Fibroblast of mammary gland (primary cell): ENCODE data around the gene FZD4.

Experiments used
- DNase-seq: peaks from one replicate; pipeline ENCODE4 v3.0.0-alpha.2; 2010; ENCODE audit warnings: low read depth
- H3K4me3 ChIP-seq: 2 replicates; pipeline ENCODE4 v1.5.1; 2011; ENCODE audit warnings: low read depth, mild to moderate bottlenecking, low read length, moderate library complexity; ENCODE audit not compliant: control insufficient read depth
- TF ChIP-seq, protein P1 (sequence below): conservative IDR thresholded peaks from 2 replicates; pipeline ENCODE4 v1.5.1; 2011; ENCODE audit warnings: low read depth, low read length, inconsistent platforms; ENCODE audit not compliant: control insufficient read depth, insufficient read depth

FZD4 gene

DNA sequence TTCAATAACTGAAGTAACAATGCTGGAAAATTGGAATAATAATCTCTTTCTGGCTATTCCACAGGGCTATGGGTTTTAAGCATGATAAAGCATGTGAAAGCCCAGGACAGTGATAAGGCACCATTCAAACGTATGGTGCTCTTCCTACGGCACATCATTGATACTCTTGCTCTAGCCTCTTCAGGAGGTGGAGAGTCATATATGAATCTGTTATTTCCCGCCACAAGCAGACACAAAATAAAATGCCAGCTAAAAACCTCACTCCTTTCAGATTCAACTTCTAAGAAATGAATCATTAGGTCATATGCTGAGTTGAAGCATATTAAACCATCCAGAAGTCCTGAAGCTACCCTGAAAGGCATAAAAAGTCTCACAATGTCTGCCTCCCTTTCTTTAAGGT, 49.9 kb downstream of the FZD4 start:
- H3K4me3 ChIP-seq, result no peak overlapping the region
- TF ChIP-seq, protein P1, sequence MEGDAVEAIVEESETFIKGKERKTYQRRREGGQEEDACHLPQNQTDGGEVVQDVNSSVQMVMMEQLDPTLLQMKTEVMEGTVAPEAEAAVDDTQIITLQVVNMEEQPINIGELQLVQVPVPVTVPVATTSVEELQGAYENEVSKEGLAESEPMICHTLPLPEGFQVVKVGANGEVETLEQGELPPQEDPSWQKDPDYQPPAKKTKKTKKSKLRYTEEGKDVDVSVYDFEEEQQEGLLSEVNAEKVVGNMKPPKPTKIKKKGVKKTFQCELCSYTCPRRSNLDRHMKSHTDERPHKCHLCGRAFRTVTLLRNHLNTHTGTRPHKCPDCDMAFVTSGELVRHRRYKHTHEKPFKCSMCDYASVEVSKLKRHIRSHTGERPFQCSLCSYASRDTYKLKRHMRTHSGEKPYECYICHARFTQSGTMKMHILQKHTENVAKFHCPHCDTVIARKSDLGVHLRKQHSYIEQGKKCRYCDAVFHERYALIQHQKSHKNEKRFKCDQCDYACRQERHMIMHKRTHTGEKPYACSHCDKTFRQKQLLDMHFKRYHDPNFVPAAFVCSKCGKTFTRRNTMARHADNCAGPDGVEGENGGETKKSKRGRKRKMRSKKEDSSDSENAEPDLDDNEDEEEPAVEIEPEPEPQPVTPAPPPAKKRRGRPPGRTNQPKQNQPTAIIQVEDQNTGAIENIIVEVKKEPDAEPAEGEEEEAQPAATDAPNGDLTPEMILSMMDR, result no peak
- no peak for DNase-seq

DNA sequence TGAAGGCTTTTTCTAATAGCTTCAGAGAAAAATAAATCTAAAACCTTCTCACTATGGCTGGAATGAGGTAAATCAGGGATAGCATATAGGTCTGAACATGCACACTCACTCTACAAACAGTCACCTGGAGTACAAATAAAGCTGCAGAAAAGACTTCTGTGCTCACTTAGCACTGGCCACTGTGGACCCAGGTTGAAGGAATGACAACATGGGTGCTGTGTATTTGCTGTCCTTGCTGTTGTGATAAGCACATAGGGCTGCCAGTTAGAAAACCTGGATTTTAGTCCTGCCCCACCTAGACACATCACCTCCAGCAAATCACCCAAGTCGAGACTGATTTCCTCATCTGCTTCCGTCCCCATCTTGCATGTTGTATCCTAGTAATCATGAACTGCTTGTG, 51.2 kb downstream of the FZD4 start:
- no peak overlapping the region for H3K4me3 ChIP-seq
- no peak for DNase-seq
- TF ChIP-seq, protein P1, result no peak

DNA sequence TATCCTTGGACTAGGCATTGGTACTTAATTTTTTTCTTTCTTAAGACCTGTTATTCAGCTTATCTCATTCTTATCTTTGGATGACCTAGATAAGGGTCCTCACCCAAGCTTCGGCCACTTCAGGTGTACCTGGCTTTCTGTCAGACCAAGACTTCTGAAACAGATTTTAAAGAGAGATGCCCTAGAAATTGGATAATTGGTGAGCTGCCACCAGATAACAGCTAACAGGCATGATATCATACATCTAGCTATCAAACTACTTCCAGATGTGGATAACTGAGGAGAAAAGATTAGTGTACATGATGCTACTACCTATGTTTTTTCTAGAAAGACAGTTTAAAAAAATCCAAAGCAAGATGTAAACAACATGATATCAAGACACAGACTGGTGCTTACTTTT, 52.9 kb downstream of the FZD4 start:
- TF ChIP-seq, protein P1, result no peak
- no peak overlapping the region for H3K4me3 ChIP-seq
- DNase-seq, result no peak

DNA sequence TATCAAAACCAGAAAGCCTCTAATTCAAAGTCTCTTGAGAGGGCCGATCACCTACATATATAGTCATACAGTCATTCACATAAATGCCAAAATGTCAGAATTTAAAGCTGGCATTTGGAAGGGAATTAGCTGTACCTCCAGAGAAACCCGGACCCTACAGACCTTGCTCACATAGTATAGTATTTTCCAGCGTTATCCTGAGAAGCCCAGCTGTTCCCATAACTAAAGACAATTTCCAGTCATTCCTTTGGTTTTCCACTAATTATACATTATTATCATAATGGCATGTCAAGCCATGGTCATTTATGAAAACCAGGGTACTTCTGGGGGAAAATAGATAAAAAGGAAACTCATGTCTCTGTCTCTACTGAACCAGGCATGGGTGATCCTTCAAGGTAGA, 53.6 kb downstream of the FZD4 start:
- TF ChIP-seq, protein P1, result no peak
- DNase-seq, result no peak
- no peak overlapping the region for H3K4me3 ChIP-seq

DNA sequence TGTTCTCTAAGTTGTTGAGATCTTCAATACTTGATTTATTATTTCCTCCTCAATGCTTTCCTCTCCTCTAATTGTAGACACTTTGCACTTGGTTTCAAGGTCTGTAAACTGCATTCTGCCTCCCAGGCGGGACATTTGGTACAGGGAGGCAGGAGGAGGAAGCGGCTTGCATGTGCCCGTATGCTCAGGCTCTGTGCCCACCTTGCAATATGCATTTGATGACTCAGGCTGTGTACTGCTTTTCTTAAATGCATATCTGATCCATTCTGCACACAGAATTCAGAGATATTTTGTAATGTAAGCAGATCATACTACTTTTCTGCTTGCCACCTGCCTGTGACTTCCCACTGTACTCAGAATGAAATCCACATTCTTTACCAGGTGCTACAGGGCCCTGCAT, 55.0 kb downstream of the FZD4 start:
- TF ChIP-seq, protein P1, result no peak
- no peak overlapping the region for H3K4me3 ChIP-seq
- DNase-seq, result no peak

DNA sequence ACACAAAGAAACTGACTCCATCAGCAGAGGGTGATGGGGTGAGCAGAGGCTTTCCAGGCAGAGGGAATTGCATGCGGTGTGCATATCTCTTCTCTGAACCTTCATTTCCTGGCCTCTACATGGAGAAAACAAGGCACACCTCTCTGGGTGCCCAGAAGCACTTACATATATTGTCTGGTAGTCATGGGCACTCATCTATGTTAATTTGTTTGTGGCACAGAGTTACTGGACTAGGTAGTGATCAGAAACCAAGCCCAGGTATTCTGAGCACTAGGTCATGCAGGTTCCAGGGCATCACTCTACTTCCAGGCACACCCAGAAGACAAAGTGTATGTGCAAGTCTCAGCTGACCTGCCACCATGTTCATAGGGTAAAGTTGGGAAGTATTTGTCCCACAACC, 56.5 kb downstream of the FZD4 start:
- DNase-seq, result no peak
- TF ChIP-seq, protein P1, result no peak

DNA sequence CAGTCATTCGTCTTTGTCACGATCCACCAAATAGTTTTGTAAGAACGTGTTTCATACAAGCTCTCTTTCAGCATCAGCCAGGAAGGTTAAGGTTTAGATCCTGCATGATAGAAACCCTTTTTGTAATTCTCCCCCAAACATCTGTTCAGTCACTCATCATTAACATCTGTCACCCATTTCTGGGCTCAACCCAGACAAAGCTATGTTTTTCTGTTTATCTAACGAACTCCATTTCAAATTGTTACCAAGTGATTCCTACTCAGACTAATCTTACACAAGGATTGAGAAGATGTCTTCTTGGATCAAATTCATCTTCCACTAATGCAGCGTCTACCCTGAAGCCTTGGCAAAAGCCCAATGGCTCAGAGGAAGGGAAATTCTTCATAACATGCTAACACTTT, 58.8 kb downstream of the FZD4 start:
- peak; percentile 65 for DNase-seq
- TF ChIP-seq, protein P1, result no peak
- no peak overlapping the region for H3K4me3 ChIP-seq

More for the DNA sequence above, 56.5 kb downstream of the FZD4 start:
- no peak overlapping the region for H3K4me3 ChIP-seq
